NCI-H2196 (cell line): Measurements from ENCODE around the gene KCTD15.
"Not testable (repeated sequence)": the region's sequence is repeated elsewhere in the genome, so short reads cannot be mapped to it uniquely, and the experiment has no call there.

Experiments
- DNase-seq: peaks from one replicate; lab custom pipeline; 2025; ENCODE audit not compliant: unreplicated experiment; lab: John Stamatoyannopoulos, UW

Gene KCTD15

DNA sequence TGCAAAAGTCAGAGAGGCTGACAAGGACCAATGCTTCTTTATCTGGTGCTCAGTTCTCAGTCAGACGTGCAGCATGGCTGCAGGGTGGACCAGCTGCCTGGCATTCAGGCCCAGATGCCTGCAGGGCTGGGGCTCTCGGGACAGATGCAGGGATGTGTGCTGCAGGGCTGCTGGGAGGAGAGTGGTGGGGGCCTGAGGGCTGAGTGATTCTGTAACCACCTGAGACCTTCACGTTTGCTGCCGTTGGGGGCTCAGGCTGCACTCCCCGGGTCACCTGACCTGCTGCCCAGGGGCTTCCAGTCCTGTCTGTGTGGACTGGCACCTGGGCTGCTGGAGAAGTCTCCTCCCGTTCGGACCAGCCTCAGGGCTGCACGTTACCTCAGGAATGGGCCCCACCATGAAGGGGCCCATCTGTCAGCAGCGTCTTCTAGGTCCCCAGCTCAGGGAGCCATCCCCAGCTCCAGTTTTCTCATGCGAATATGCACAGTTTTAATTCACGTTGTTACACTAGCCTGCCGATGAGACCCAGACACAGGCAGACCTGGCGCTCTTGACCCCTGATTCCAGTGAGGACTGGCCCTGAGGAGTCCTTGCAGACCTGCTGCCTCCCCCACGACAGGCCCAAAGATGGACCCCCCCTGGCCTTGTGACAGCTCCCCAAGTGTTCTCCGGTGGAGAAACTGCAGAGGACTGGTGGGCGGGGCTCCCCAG, 16.9 kb downstream of the KCTD15 start:
- DNase-seq = no peak

DNA sequence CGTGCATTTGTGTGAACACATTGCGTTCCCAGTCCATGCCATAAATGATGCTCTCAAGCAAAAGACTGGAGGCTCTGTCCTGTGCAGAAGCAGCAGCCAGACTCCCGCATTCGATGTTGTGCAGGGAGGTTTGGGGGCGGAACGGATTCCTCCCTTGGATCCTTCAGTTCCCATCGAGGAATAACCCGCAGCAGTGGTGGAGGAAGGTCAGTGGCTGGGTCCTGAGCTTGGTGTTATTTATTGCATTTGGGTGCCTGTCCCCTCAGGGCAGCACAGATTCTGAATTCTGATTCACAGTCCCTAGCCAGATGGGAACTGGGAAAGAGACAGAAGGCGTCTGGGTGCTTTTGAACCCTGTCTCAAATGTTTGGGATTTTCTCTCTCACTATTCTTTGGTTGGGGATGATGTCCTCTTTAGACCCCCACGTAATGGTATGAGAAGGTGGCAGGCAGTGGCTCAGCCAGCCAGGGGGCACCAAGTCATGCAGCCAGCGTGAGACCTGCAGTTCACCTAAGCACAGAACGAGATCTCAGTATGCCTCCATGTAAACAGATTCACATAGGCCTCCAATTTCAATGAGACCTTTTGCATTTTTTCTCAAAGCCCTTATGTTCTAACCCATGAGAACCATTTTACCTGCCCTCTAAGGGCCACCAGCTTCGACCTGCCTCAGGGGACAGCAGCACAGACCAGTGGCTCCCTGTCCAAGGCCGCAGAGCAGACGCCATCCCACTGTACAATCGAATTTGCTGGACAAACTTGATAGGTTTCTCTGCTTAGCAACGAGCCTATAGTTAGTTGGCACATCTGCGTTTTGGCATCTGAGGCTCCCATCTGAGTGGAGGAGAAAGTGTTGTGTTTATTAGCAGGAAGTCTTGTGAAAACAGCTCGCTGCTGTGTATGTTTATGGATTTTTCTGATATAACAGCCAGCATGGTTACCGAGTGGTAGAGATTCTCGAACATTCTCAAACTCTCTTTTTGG, 17.8 kb downstream of the KCTD15 start:
- DNase-seq = no peak

DNA sequence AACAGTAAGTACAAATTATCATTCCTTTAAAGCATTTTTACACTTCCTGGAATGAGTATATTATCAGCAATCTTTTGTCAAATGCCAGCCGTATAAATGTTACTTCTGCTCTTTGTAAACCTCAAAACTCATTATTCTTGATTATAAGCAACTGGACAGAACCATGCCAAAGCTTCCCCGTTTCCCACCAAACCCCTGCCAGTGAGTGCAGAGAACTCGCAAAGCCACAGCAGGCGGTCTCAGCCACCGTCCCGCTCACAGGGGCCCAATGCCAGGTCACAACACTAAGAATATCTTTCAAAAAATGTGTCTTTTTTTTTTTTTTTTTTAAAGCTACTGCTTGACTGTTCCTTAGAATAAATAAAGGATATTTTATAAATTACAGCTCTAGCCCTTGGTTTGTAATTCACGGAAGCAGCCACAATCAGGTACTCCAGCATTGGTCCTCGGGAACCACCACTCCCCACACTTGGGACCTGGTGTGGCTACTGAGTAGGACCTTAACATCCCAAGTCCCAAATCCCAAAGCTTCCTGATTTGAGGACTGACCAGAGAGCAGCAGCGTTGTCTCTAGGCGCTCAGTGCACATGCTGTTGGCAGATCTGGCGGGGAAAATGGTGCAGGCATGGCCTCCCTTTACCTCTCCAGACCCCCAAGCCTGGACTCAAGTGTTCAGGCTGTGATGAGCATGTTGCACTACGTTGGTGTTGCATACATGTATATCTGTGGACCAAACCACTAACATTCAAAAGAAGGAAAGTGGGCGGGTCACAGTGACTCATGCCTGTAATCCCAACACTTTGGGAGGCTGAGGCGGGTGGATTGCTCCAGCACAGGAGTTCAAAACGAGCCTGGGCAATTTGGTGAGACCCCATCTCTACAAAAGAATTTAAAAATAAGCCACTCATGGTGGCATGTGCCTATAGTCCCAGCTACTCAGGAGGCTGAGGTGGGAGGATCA, 19.0 kb downstream of the KCTD15 start:
- DNase-seq = no peak

DNA sequence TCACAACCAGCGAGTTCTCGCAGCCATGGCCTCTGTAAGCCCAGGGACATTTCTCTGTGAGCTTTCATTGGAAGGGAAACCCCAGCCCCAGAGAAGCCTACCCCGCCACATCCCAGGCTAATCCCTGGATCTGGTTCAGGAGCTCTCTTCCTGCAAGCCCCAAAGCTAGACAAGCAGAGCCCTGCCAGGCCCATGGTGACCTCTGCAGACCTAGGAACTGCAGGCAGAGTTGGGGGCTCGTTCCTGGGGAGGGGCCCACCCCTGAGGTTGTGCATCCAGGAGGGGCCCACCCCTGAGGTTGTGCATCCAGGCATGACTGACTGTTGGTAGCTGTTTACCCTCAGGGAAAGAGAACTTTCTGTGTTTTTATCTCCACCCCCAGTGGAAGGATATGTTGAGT, 21.7 kb downstream of the KCTD15 start:
- no peak for DNase-seq

DNA sequence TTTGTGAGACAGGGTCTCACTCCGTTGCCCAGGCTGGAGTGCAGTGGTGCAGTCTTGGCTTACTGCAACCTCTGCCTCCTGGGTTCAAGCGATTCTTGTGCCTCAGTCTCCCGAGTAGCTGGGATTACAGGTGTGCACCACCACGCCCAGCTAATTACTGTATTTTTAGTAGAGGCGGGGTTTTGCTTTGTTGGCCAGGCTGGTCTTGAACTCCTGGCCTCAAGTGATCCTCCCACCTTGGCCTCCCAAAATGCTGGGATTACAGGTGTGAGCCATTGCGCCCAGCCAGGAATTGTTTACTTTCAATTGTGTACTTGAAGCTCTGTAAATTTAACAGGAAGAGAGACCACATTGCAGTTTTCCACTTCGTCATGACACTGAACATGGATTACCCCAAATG, 22.4 kb downstream of the KCTD15 start:
- not testable (repeated sequence) for DNase-seq

DNA sequence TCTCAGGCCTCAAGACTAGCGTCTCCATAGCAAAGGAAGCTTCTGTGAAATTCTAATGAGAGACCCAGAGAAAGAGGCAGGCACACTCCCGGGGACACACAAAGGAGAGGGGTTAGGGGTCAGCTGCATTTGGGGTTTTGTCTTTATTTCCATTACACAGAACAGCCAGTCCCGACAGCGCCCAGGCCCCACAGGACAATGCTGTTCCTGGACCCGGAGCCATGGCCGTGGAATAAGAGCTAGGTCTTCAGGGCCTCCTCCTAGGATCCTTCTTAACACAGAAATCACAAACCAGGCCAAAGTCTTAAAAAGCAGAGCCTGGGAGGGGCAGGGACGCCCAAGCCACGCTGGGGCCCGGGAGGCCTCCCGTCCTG, 22.8 kb downstream of the KCTD15 start:
- DNase-seq = no peak

DNA sequence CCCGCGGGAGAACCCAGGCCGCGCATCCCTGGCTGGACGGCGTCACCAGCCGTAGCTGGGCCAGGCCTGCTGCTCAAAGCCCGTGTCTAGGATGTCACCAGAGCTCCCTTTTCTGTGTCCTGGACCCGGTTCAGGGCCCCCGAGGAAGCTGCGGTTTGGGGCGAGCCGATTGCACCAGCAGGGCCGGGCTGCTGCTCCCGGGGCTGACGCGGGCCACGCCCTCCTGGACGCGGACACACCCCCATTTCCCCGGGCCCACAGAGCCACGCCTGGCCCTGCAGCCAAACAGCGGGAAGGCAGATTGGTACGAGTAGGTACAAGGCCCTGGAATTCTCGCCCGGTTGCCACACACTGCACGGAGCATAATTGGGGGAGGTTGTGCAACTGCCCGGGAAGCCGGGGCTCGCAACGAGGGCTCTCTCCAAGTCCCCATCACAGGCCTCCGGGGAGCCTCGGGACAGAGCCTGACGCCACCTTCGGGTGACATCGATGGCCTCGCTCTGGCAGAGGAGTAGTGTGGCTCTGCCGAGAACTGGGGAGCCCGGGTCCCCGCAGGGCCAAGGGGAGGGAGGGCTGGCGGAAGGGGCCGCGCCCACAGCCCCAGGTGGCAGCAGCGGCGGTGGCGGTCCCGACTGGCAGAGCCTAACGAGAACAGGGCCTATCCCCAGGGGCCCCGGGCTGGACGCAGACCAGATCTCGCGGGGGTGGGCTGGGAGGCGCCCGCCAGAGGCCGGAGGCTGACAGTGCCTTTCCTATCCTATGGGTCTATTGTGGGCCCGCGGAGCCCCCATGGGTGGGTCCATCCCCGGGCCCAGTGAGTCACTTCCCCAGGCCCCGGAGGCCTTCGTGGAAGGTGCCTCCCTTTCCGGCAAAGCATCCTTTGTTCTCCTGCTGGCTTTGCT, 23.5 kb downstream of the KCTD15 start:
- DNase-seq = no peak

DNA sequence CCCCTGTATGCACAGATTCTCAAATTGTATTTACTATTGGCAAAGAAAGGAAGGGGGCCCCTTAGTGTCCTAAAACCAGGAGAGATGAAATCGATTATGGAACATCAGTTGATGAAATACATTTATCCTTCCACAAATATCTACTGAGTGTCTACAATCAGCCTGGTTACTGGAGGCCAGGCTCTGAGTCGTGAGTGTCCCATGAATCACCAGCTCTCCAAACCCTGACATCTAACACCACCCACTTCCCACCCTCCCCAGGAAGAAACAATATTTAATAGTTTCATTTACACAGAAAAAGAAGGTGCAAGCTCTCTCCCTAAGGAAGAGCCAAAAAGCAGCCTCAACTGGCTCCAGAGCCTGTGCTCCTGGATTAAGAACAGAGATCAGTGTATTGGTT, 25.2 kb downstream of the KCTD15 start:
- no peak for DNase-seq

DNA sequence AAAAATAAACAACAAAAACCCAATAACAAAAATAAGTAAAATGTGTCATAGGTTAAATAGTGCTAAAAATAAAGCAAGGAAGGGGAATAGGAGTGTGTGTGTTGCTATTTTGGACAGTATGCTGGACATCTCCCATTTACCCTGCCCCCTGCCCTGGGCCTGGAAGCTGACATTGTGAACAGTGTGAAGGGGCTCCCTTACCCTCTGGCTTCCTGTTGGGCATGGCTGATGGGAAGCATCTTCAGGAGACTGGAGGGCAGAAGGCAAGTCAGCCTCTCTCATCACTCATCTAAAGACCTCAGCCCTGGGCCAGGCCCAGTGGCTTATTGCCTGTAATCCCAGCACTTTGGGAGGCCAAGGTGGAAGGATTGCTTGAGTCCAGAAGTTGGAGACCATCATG, 26.7 kb downstream of the KCTD15 start:
- DNase-seq = no peak

DNA sequence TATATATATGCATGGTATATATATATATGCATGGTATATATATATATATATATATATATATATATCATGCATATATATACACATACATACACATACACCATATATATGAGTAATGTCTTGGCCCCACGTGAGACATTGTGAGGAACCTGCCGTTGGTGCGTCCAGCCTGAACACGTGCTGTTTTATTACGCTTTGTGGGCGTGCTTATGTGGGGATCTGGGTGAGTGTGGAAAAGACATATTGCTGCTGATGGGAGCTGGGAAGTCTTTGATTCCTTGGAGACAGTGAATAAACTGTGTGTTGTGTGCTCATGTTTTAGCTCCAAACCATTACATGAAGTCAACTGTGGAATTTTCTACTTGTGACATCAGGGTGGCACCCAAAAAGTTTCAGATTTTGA, 28.9 kb downstream of the KCTD15 start:
- DNase-seq = no peak

DNA sequence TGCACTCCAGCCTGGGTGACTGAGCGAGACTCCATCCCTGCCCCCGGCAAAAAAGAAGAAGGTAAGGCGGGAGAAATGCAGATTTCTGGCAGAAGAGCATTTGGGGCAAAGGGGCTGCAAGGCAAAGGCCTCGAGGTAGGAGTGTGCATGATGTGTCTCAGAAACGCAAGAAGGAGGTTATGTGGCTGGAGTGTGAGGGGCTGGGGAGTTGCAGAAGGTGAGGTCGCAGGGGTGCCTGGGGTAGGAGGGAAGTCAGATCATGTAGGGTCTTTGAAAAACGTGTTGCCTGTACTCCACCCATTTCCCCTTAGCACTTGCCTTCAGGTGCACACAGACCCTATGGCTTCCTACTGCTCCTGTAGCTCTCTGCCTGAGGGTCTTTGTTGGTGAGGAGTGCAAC, 29.9 kb downstream of the KCTD15 start:
- DNase-seq = no peak

DNA sequence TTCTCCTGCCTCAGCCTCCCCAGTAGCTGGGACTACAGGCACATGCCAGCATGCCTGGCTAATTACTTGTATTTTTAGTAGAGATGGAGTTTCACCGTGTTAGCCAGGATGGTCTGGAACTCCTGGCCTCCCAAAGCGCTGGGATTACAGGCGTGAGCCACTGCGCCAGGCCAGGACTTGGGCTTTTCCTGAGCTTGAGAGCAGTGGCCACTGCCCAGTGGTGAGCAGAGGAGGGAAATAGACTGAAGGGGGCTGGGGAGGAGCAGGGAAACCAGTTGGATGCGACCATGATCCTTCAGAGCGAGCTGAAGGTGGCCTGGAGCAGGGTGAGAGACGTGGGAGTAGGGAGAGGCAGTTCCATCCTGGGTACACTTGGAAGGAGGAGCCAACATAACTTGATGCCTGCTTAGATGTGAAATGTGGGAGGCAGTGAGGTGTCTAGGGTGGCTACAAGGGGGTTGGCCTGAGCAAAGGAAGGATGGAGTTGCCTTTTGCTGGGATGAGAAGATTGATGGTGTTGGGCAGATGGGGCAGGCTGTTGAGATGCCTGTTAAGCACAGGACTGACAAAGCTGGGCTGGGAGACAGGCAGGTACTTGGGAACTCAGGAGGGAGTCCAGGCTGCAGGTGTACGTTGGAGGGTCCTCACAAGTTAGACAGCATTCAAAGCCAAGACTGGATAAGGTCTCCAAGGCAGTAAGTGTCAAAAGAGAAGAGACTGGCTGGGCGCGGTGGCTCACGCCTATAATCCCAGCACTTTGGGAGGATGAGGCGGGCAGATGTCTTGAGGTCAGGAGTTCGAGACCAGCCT, 31.8 kb downstream of the KCTD15 start:
- DNase-seq = no peak

DNA sequence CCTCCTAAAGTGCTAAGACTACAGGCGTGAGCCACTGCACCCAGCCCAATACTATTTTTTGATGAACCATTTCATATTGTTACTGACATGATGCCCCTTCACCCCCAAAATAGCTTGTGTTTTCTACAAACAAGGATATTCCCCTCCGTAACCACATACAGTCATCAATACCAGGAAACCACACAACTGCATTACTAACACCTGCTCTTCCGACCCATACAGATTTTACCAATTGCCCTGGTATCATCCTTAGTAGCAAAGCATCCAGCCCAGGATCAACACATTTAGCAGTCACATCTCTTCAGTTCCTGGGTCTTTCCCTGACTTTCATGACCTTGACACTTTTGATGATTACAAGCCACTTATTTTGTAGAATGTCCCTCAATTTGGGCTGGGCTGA, 33.6 kb downstream of the KCTD15 start:
- no peak for DNase-seq

DNA sequence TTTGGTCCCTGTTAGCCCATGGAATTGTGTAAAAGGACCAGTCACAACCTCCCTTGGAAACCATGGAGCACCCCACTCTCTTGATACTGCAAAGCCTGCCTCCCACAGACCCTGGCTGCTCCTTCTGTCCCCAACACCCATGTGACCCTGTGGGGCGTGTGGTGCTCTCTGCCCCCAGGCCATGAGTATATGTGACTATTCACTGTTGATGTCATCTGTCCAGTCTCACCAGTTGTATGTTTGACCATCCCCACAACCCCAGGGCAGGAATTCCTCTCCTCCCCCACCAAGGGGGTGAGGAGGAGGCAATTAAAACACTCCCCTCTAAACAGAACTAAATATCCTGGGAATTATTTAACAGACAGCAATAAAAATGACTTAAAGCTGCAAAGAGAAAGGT, 35.2 kb downstream of the KCTD15 start:
- no peak for DNase-seq

DNA sequence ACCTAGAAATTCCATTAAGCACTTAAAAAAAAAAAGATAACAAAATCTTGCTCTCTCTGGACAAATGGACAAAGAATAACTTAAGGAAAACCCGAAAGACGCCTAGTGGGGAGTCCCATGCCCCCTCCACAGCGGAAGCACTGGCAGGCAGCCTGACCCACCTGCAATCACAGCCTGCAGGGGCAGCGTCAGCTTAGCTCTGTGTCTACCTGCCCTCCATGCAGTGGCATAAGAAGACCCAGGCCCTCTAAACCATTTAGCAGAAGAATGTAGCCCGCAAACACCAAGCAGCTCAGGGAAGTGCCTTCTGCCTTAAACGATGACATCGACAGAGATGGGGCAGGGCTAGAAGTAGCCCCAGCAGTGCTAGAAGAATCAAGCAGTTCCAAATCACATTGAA, 36.0 kb downstream of the KCTD15 start:
- DNase-seq = no peak

DNA sequence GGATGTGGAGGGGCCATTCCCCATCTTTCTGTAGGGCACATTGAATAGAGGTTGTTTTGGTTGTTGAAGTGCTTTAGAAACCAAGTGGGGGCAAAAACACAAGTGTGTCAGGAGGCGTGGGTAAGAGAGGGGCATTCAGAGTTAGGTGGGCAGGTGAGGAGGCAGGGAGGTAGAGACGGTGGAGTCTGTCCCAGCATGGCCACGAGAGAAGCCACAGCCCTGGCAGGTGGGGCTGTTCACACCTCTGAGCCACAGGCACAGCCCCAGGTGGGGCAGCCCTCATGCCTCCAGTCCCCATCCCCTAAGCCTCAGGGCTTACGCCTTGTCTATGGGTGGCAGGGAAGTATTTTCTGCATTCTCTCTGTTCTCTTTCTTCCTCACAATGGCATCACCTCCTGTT, 43.7 kb downstream of the KCTD15 start:
- DNase-seq = no peak

DNA sequence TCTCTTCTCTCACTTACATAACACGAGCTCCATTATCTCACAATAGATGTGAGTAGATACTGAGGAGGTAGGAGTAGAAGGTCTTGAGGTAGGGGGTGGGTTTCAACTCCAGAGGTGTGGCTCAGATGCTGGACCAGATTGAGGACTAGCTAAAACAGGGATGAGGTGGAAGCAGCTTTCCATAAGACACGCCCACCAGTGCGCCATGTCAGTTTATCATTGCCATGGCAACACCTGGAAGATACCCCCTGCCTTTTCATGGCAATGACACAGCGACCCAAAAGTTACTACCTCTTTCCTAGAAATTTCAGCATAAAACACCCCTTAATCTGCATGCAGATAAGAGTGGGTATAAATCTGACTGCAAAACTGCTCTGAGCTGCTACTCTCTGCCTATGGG, 44.1 kb downstream of the KCTD15 start:
- no peak for DNase-seq

DNA sequence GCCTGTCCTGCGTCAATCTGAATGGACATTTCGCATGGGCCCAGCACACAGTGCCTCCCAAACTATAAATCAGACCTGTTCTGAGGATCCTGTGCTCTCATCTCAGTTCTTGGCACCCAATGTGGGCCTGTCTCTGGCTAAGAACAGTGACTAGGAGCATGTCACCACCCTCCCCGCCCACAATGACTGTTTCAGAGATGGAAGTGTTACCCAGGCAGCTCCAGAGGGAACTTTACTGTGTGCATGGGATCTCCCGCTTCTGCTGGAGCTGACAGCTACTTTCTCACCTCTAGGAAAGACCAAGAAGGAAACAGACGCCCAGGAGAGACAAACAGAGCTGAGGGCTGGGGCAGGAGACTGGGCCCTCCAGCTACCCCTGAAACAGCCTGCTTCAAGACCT, 45.0 kb downstream of the KCTD15 start:
- no peak for DNase-seq

DNA sequence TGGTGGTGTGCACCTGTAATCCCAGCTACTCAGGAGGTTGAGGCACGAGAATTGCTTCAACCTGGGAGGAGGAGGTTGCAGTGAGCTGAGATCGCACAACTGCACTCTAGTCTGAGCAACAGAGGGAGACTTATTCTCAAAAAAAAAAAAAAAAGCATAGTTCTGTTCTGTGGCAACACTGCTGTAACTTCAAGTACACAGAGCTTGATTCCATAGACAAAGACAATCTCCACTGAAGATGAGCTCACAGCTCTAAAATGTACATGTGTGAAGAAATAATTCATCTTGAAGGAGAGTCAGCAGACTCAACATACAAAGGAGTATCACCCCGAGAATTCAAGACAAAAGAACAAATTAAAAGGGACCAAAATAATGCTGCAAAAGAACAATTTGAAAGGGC, 47.8 kb downstream of the KCTD15 start:
- DNase-seq = no peak
